Measurements from ENCODE around the gene DST. TPM values are rescaled to one million over a fixed set of nuclear protein-coding genes. Genes with fewer than 3 reads are reported as not detected.

The DST gene
- total and polyA plus RNA-seq, 8 donors = 42.4 to 149 (median 72.4) TPM

DNA sequence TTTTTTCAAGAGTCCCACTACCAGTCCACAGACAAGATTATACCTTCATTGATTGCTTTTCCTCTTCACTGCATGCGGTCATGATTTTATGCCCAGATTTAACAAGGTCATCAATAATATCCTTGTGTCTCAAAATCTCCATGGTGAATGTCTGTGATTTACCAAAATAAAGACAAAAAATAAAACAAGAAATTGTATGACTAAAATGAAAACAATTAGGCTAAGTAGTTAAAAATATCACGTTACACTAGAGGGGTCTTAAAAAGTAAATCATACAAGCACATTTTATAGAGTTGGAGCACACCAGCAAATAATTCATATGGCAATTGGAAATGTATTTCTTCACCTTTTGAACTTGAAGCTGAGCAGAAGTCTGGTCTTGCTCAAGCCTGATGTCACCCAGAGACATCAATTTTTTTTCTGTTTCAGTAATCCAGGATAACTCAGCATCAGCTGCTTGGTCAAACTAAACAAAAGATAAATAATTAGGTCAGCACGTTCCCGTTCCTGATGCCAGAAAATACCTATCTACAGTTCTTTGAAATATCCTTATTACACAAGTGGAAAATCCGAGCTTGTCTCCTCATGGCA is 125.4 kb downstream of the DST start:
- FAIRE-seq = peak; percentile 93
- TF ChIP-seq, protein P1, sequence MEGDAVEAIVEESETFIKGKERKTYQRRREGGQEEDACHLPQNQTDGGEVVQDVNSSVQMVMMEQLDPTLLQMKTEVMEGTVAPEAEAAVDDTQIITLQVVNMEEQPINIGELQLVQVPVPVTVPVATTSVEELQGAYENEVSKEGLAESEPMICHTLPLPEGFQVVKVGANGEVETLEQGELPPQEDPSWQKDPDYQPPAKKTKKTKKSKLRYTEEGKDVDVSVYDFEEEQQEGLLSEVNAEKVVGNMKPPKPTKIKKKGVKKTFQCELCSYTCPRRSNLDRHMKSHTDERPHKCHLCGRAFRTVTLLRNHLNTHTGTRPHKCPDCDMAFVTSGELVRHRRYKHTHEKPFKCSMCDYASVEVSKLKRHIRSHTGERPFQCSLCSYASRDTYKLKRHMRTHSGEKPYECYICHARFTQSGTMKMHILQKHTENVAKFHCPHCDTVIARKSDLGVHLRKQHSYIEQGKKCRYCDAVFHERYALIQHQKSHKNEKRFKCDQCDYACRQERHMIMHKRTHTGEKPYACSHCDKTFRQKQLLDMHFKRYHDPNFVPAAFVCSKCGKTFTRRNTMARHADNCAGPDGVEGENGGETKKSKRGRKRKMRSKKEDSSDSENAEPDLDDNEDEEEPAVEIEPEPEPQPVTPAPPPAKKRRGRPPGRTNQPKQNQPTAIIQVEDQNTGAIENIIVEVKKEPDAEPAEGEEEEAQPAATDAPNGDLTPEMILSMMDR (IDR thresholded peaks at IDR 0.05) = no peak
- peaks cover 4 to 42% (median 25%) of the 10 kb centered on the region in 3 donors for H3K4me1 ChIP-seq
- no peak for ATAC-seq
- no peak overlapping the region for H3K4me3 ChIP-seq
- peaks cover 0 to 4% (median 0%) of the 10 kb centered on the region in 3 donors for H3K36me3 ChIP-seq
- no peaks in the 10 kb centered on the region for H3K27me3 ChIP-seq
- H3K9me3 ChIP-seq = no peaks in the 10 kb centered on the region
- 38 to 45% methylated on average over 5 of the region's 5 CpGs for WGBS, 2 donors
- no peak overlapping the region for H3K27ac ChIP-seq
- intact Hi-C loops (cut with DNase I) = no loop called here
- DNase-seq = no peak

DNA sequence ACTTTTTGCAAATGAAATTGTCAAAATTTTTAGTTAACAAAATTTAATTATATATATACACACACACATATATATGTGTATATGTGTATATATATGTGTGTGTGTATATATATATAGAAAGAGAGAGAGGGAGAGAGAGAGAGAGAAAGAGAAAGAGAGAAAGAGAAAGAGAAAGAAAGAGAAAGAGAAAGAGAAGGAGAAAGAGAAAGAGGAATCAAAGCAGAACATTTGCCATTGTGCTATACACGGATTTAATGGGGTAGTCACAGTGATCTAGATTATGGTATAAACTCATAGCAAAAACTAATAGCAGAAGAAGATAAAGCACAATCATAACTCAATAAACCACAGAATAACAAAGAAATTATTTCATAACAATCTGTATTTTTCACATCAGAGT is 126.7 kb downstream of the DST start:
- H3K9me3 ChIP-seq = no peaks in the 10 kb centered on the region
- ATAC-seq = no peak
- FAIRE-seq = no peak
- no peaks in the 10 kb centered on the region for H3K27me3 ChIP-seq
- peaks cover 2 to 36% (median 21%) of the 10 kb centered on the region in 3 donors for H3K4me1 ChIP-seq
- intact Hi-C loops (cut with DNase I) = no loop called here
- TF ChIP-seq, protein P1 (IDR thresholded peaks at IDR 0.05) = no peak
- peaks cover 0 to 4% (median 0%) of the 10 kb centered on the region in 3 donors for H3K36me3 ChIP-seq
- H3K27ac ChIP-seq = no peak overlapping the region
- no peak for DNase-seq
- 81 to 93% methylated on average over 1 of the region's 1 CpG for WGBS, 2 donors
- no peak overlapping the region for H3K4me3 ChIP-seq

DNA sequence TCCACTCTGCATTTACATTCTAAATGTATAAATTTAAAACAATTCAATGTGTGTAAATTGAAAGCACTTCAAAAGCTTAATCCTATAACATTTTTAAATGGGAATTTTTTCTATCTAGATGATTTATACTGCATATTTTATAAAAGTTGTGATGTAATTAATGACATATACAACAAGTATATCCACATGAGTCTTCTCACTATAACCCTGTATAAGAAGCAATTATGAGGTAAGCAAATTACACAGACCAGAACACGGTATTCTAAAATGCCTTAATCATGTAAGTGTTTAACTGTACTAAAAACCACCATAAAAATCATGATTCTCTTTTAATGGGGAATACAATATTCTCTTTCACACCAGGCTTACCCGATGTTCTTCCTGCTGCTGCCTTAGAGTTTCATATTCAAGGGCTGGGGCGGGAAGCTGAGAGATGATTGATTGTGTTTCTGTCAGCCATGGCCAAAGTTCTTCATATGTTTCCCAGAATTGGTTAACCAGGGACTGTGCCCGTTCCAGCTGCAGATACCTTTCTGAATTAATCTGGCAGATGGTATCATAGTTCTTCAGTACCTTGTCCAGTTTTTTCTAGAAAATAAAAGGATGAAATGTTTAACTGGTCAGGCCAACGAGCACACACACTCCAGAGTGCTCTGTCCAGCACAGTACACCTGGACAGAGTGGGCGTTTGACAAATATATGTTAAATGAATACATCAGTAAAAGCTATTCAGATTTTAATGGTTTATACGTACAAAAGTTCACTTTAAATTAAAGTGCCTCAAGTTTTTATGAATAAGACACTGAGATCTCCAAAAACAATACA is 127.4 kb downstream of the DST start:
- Histone ChIP-seq H3K4me1 (peaks cover 0 to 39% (median 25%) of the 10 kb centered on the region in 3 donors), H3K27me3 (no peaks in the 10 kb centered on the region), H3K4me3 (no peak overlapping the region), H3K36me3 (peaks cover 0 to 4% (median 0%) of the 10 kb centered on the region in 3 donors), H3K9me3 (no peaks in the 10 kb centered on the region), H3K27ac (peak overlapping the region in 2 of 4 donors; percentile 13 to 26)
- intact Hi-C loops (cut with DNase I) = no loop called here
- TF ChIP-seq, protein P1 (IDR thresholded peaks at IDR 0.05) = no peak
- DNase-seq (peak in 1 of 6 donors; percentile 20), FAIRE-seq (peak; percentile 51), ATAC-seq (peak in 3 of 4 donors; percentile 28 to 38 (median 33))
- WGBS, 2 donors = 36 to 40% methylated on average over 7 of the region's 7 CpGs

DNA sequence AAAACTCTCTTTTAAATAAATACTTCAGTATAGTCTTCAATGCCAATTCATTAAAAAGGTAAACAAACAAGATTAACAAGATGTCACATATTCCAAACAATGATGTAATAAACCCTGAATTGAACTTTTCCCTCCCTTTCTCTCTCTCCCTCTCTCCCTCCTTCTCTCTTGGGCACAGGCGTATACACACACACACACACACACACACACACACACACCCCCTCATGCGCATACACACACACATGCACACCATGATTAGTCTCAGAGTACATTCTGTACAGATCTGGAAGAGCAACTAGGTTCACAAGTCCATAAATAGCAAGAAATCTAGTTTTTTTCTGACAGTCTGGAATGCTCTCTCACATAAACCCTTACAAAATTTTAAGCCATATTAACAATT is 128.3 kb downstream of the DST start:
- TF ChIP-seq, protein P1 (IDR thresholded peaks at IDR 0.05) = no peak
- no peak for FAIRE-seq
- peaks cover 0 to 43% (median 26%) of the 10 kb centered on the region in 3 donors for H3K4me1 ChIP-seq
- no peaks in the 10 kb centered on the region for H3K9me3 ChIP-seq
- H3K36me3 ChIP-seq = peaks cover 0 to 7% (median 0%) of the 10 kb centered on the region in 3 donors
- H3K27ac ChIP-seq = no peak overlapping the region
- peak in 3 of 4 donors; percentile 5 to 51 (median 13) for ATAC-seq
- H3K4me3 ChIP-seq = no peak overlapping the region
- no peaks in the 10 kb centered on the region for H3K27me3 ChIP-seq
- 6 to 11% methylated on average over 2 of the region's 2 CpGs for WGBS, 2 donors
- intact Hi-C loops (cut with DNase I) = no loop called here
- no peak for DNase-seq
